Kidney (tissue), 14 donors: ENCODE measurements around the gene DYNC1I2. TPM values are rescaled to one million over a fixed set of nuclear protein-coding genes. Genes with fewer than 3 reads are reported as not detected.

Experiments
- DNase-seq, 5 donors: peaks; one replicate each; pipeline ENCODE4 v3.0.0-alpha.2; 2013 to 2020
- FAIRE-seq: peaks from 2 replicates; lab custom pipeline; 2012; peaks lifted over from hg19 to GRCh38; lab: Jason Lieb, UNC
- H3K27ac ChIP-seq, 2 donors: one replicate each; pipeline ENCODE4 v1.7.0; 2013; ENCODE audit warnings: low read depth in 2 of 2, low read length in 2 of 2, inconsistent platforms in 1 of 2
- H3K27me3 ChIP-seq: one replicate; pipeline ENCODE4 v1.7.1; 2013; ENCODE audit warnings: low read length, inconsistent platforms; ENCODE audit not compliant: control insufficient read depth, insufficient read depth
- H3K36me3 ChIP-seq, 3 donors: one replicate each; pipeline versions ENCODE4 v1.7.0 to v1.7.1; 2013; ENCODE audit warnings: low read length in 3 of 3, control low read depth in 1 of 3, inconsistent platforms in 1 of 3; ENCODE audit not compliant: insufficient read depth in 3 of 3, control insufficient read depth in 2 of 3
- H3K4me1 ChIP-seq, 3 donors: one replicate each; pipeline versions ENCODE4 v1.7.0 to v1.7.1; 2013; ENCODE audit warnings: low read length in 3 of 3, inconsistent platforms in 1 of 3, low read depth in 1 of 3; ENCODE audit not compliant: control insufficient read depth in 2 of 3, insufficient read depth in 2 of 3
- H3K4me3 ChIP-seq, 3 donors: one replicate each; pipeline versions ENCODE4 v1.7.0 to v1.8.1; 2013; ENCODE audit warnings: low read length in 3 of 3, control low read depth in 1 of 3, inconsistent platforms in 1 of 3
- H3K9ac ChIP-seq, 3 donors: one replicate each; pipeline versions ENCODE4 v1.7.0 to v1.7.1; 2013; ENCODE audit warnings: low read length in 3 of 3, control low read depth in 1 of 3, inconsistent platforms in 1 of 3
- H3K9me3 ChIP-seq, 3 donors: one replicate each; pipeline versions ENCODE4 v1.7.0 to v1.7.1; 2013; ENCODE audit warnings: low read length in 3 of 3, control low read depth in 1 of 3, inconsistent platforms in 1 of 3; ENCODE audit not compliant: control insufficient read depth in 2 of 3, insufficient read depth in 1 of 3
- CTCF ChIP-seq: IDR thresholded peaks from 3 replicates; pipeline ENCODE4 v1.5.1; 2012; ENCODE audit warnings: mild to moderate bottlenecking, moderate library complexity, borderline replicate concordance; ENCODE audit not compliant: insufficient read depth; ENCODE audit errors: extremely low read depth
- intact Hi-C: fragments of 100-400 bp; cut with DNase I; formaldehyde crosslinking; loops from one replicate; pipeline ENCODE4 v1.11.1; 2022
- polyA plus RNA-seq: library from polyadenylated mRNA; stranded (reverse); fragments of 350-450 nt; fragmentation: Illumina TruSeq; extraction: RNeasy Lipid Tissue Mini Kit (QIAGEN cat#74804); gene quantifications from one replicate; pipeline ENCODE4 v1.2.3, GENCODE V29; 2014; ENCODE audit warnings: low read depth, low replicate concordance; ENCODE audit not compliant: insufficient read depth
- total RNA-seq: library from RNA; stranded (reverse); fragmentation: NEBNext Ultra II Directional; extraction: Animal tissue kit (Norgen Biotek cat#: 25700); gene quantifications from one replicate; pipeline ENCODE4 v1.2.1, GENCODE V29; 2021
- donor health status: control.
- donor health status: control.
- donor health status: control.
- donor health status: control.
- donor health status: control.
- donor health status: DM: yes; HTN: yes; CAD: no.
- donor health status: Normal renal cell carcinoma (clear cell type).

The DYNC1I2 gene
- total and polyA plus RNA-seq, 2 donors from 2014 or later = 81.7 to 108 TPM

GRCh38 chr2:171712051-171712450, 24.8 kb downstream of the DYNC1I2 start:
- TF ChIP-seq CTCF = no peak
- Histone ChIP-seq H3K4me3 (no peak overlapping the region), H3K27me3 (no peaks in the 10 kb centered on the region), H3K36me3 (no peaks in the 10 kb centered on the region), H3K9me3 (no peaks in the 10 kb centered on the region), H3K27ac (no peak overlapping the region), H3K4me1 (no peaks in the 10 kb centered on the region), H3K9ac (no peak overlapping the region)
- FAIRE-seq (peak; percentile 85), DNase-seq (peak in 1 of 5 donors; percentile 29)
- intact Hi-C loops = no loop called here

- no peak overlapping the region for H3K9ac ChIP-seq
- peaks cover 2 to 3% (median 2%) of the 10 kb centered on the region in 3 donors for H3K36me3 ChIP-seq
- H3K27ac ChIP-seq = no peak overlapping the region
- no peak for DNase-seq
- H3K4me1 ChIP-seq = no peaks in the 10 kb centered on the region
- no peaks in the 10 kb centered on the region for H3K27me3 ChIP-seq
- no peak for FAIRE-seq
- no peak overlapping the region for H3K4me3 ChIP-seq
- intact Hi-C loops = no loop called here
- TF ChIP-seq CTCF = no peak
- no peaks in the 10 kb centered on the region for H3K9me3 ChIP-seq
Measured at GRCh38 chr2:171718720-171719119, 31.5 kb downstream of the DYNC1I2 start.

- intact Hi-C loops = no loop called here
- no peak for FAIRE-seq
- no peak overlapping the region for H3K9ac ChIP-seq
Measured at GRCh38 chr2:171719660-171720059, 32.4 kb downstream of the DYNC1I2 start.

More at GRCh38 chr2:171719660-171720059, 32.4 kb downstream of the DYNC1I2 start:
- Histone ChIP-seq H3K27ac (no peak overlapping the region), H3K27me3 (no peaks in the 10 kb centered on the region), H3K4me1 (no peaks in the 10 kb centered on the region), H3K36me3 (peaks cover 2 to 4% (median 3%) of the 10 kb centered on the region in 3 donors), H3K4me3 (no peak overlapping the region), H3K9me3 (no peaks in the 10 kb centered on the region)
- TF ChIP-seq CTCF = no peak
- DNase-seq = no peak
